ENCODE data around the gene SLC26A9. TPM values are rescaled to one million over a fixed set of nuclear protein-coding genes. Genes with fewer than 3 reads are reported as not detected.

The SLC26A9 gene
- total RNA-seq, 4 donors from 2014 or later = not detected

GRCh38 chr1:205926213-205926612, 17.0 kb downstream of the SLC26A9 start:
- TF ChIP-seq CTCF (IDR thresholded peaks at IDR 0.05; ENCODE audit: low read depth) = no peak

DNA sequence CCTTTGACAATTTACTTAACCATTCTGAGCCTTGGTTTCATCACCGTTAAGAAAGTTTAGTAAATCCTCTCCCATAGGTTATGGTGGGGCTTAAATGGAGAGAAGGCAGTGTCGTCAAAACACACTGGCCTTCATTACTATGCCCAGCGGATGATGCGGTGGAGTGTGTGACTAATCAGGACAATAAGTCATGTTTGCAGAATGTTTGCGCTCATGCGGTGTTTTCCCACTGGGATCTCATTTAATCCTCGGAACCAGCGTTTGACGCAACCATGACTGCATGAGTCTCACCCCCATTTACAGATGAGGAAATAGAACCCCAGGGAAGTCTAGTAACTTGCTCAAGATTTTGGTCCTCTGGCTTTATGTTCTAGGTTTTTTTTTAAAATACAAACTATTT, 17.5 kb downstream of the SLC26A9 start:
- no peak for TF ChIP-seq CTCF (IDR thresholded peaks at IDR 0.05; ENCODE audit: low read depth)

DNA sequence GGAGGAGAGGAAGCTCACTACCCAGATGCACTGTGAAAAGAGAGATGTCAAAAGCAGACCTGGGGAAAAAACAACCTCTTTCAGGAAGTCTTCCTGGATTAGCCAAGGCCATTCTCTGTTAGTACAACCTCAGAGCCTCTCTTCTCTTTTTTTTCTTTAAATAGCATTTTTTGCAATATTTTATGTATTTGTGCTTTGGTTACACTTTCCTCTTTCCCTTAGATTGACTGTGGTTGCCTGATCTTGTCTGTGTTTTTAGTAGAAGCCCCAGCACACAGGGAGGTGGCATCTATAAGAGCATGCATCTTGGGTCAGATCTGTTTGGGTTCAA, 18.8 kb downstream of the SLC26A9 start:
- no peak for TF ChIP-seq CTCF (IDR thresholded peaks at IDR 0.05; ENCODE audit: low read depth)

- TF ChIP-seq CTCF (IDR thresholded peaks at IDR 0.05; ENCODE audit: low read depth) = no peak
Measured at GRCh38 chr1:205923651-205924459, 19.4 kb downstream of the SLC26A9 start.

DNA sequence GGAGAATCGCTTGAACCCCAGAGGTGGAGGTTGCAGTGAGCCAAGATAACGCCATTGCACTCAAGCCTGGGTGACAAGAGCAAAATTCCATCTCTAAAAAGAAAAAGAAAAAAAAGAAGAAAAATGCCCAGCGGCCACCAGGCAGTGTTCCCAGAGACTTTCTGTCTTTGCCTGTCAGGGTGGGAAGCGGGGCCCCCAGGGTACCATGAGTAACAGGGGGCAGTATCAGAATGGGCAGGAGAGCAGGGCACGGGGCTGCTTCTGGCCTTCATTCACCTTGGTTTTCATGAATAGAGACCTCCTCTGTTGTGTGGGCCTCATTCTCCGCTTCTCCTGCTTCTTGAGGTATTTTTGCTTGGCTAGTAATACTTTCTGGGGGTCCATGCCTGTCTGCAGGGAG, 20.4 kb downstream of the SLC26A9 start:
- TF ChIP-seq CTCF (IDR thresholded peaks at IDR 0.05; ENCODE audit: low read depth) = no peak

DNA sequence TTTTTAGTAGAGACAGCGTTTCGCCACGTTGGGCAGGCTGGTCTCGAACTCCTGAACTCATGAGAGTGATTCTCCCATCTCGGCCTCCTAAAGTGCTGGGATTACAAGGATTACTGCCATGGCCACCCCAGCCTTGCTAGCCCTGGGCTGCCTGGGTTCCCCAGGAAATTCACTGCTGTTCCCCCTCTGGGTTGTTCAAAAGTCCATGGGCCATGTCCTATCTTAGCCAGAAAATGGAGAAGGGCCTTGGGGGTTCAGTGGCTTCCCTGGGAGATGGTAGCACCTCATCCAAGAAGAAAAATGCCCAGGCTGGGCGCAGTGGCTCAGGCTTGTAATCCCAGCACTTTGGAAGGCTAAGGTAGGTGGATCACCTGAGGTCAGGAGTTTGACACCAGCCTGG, 20.9 kb downstream of the SLC26A9 start:
- no peak for TF ChIP-seq CTCF (IDR thresholded peaks at IDR 0.05; ENCODE audit: low read depth)

DNA sequence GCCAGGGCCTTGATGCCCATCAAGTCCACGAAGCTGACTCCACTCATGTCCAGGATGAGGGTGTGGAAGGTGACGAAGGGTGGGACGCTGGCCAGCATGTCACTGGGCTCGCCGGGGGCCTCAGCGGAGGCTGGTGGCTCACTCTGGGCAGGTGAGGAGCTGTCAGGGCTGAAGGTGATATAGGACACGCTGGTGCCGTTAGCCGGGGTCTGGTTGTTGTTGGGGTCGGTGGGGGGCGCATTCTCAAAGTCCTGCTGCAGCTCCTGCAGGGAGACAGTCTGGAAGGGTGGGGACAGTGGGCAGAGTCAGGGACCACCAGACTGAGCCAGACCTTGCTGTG, 21.7 kb downstream of the SLC26A9 start:
- no peak for TF ChIP-seq CTCF (IDR thresholded peaks at IDR 0.05; ENCODE audit: low read depth)

All from subcutaneous adipose tissue (tissue), 4 donors.